MV-4-11 (cell line): ENCODE data around the gene KCNQ4.

Source experiments
- DNase-seq: peaks from one replicate; lab custom pipeline; 2025; lab: John Stamatoyannopoulos, UW

The KCNQ4 gene

GRCh38 chr1:40783001-40783905 lies at the start of gene KCNQ4:
Gene KCNQ4 (plus strand): TSS chr1:40783787. CDS start chr1:40784094, 307 bp downstream.
- no peak for DNase-seq

GRCh38 chr1:40734882-40735628 lies 48.5 kb upstream of the KCNQ4 start:
- no peak for DNase-seq

GRCh38 chr1:40736085-40736531 lies 47.5 kb upstream of the KCNQ4 start:
- DNase-seq, result no peak

- no peak for DNase-seq
Observed at GRCh38 chr1:40738831-40739230, 44.8 kb upstream of the KCNQ4 start.

GRCh38 chr1:40739455-40740008 lies 44.1 kb upstream of the KCNQ4 start:
- DNase-seq, result no peak

GRCh38 chr1:40740039-40740996 lies 43.3 kb upstream of the KCNQ4 start:
- DNase-seq, result no peak

GRCh38 chr1:40740997-40741736 lies 42.4 kb upstream of the KCNQ4 start:
- DNase-seq, result no peak

GRCh38 chr1:40742363-40743061 lies 41.1 kb upstream of the KCNQ4 start:
- peak; percentile 66 for DNase-seq

- DNase-seq, result no peak
Observed at GRCh38 chr1:40743452-40743851, 40.1 kb upstream of the KCNQ4 start.

- no peak for DNase-seq
Observed at GRCh38 chr1:40743860-40744259, 39.7 kb upstream of the KCNQ4 start.

GRCh38 chr1:40745176-40745575 lies 38.4 kb upstream of the KCNQ4 start:
- no peak for DNase-seq

GRCh38 chr1:40746344-40747090 lies 37.1 kb upstream of the KCNQ4 start:
- no peak for DNase-seq

- DNase-seq, result no peak
Observed at GRCh38 chr1:40748841-40749718, 34.5 kb upstream of the KCNQ4 start.

- no peak for DNase-seq
Observed at GRCh38 chr1:40749817-40750216, 33.8 kb upstream of the KCNQ4 start.

GRCh38 chr1:40750451-40750908 lies 33.1 kb upstream of the KCNQ4 start:
- no peak for DNase-seq

GRCh38 chr1:40751802-40752201 lies 31.8 kb upstream of the KCNQ4 start:
- DNase-seq, result no peak

GRCh38 chr1:40753142-40753882 lies 30.3 kb upstream of the KCNQ4 start:
- DNase-seq, result no peak

- DNase-seq, result no peak
Observed at GRCh38 chr1:40754201-40754600, 29.4 kb upstream of the KCNQ4 start.
